HG03460 (cell line): ENCODE data around the gene DPF3.

ENCODE experiments used
- ATAC-seq: cut with Tn5 transposase; IDR thresholded peaks from one replicate; pipeline ENCODE4 v1.9.1; 2021; ENCODE audit not compliant: unreplicated experiment

DPF3 gene

GRCh38 chr14:72688990-72689671 lies 204.8 kb downstream of the DPF3 start:
- ATAC-seq: no peak

- ATAC-seq: no peak
These were observed 207.1 kb downstream of the DPF3 start for GRCh38 chr14:72686832-72687231.

GRCh38 chr14:72686101-72686500 lies 207.8 kb downstream of the DPF3 start:
- ATAC-seq: no peak

GRCh38 chr14:72685456-72685855 lies 208.4 kb downstream of the DPF3 start:
- ATAC-seq: no peak

- no peak for ATAC-seq
These were observed 210.1 kb downstream of the DPF3 start for GRCh38 chr14:72683787-72684186.

GRCh38 chr14:72682188-72682587 lies 211.7 kb downstream of the DPF3 start:
- no peak for ATAC-seq

GRCh38 chr14:72680853-72681640 lies 212.9 kb downstream of the DPF3 start:
- ATAC-seq: no peak

GRCh38 chr14:72679536-72680151 lies 214.3 kb downstream of the DPF3 start:
- no peak for ATAC-seq

- no peak for ATAC-seq
These were observed 214.8 kb downstream of the DPF3 start for GRCh38 chr14:72679141-72679535.

- no peak for ATAC-seq
These were observed 215.5 kb downstream of the DPF3 start for GRCh38 chr14:72678356-72678755.

GRCh38 chr14:72677664-72678063 lies 216.2 kb downstream of the DPF3 start:
- ATAC-seq: no peak

- ATAC-seq: no peak
These were observed 218.8 kb downstream of the DPF3 start for GRCh38 chr14:72675126-72675525.

GRCh38 chr14:72673179-72673578 lies 220.7 kb downstream of the DPF3 start:
- no peak for ATAC-seq

- ATAC-seq: no peak
These were observed 227.3 kb downstream of the DPF3 start for GRCh38 chr14:72666610-72667009.

- no peak for ATAC-seq
These were observed 228.6 kb downstream of the DPF3 start for GRCh38 chr14:72665259-72665658.

- ATAC-seq: no peak
These were observed 229.2 kb downstream of the DPF3 start for GRCh38 chr14:72664651-72665050.

GRCh38 chr14:72663956-72664650 lies 229.8 kb downstream of the DPF3 start:
- no peak for ATAC-seq

- ATAC-seq: no peak
These were observed 230.8 kb downstream of the DPF3 start for GRCh38 chr14:72663076-72663487.

- ATAC-seq: no peak
These were observed 231.7 kb downstream of the DPF3 start for GRCh38 chr14:72662214-72662613.

GRCh38 chr14:72657214-72657921 lies 236.5 kb downstream of the DPF3 start:
- ATAC-seq: no peak

GRCh38 chr14:72653026-72653425 lies 240.9 kb downstream of the DPF3 start:
- no peak for ATAC-seq
